NCI-H2029 (cell line): ENCODE data around the gene LRP10.
"Not testable (repeated sequence)": the region's sequence is repeated elsewhere in the genome, so short reads cannot be mapped to it uniquely, and the experiment has no call there.

Experiments used
- DNase-seq: peaks from one replicate; lab custom pipeline; 2025; lab: John Stamatoyannopoulos, UW

LRP10 gene

GRCh38 chr14:22871224-22872032 is at the start of gene LRP10:
Gene LRP10, plus strand, starts transcription at chr14:22871740. Its CDS starts 564 bp downstream, at chr14:22872304.
- DNase-seq: peak; percentile 100

GRCh38 chr14:22822016-22822570 is 49.4 kb upstream of the LRP10 start:
- DNase-seq: no peak

GRCh38 chr14:22822571-22823098 is 48.9 kb upstream of the LRP10 start:
- no peak for DNase-seq

GRCh38 chr14:22824711-22825359 is 46.7 kb upstream of the LRP10 start:
- DNase-seq: peak; percentile 78

- DNase-seq: not testable (repeated sequence)
These were observed 42.4 kb upstream of the LRP10 start for GRCh38 chr14:22829076-22829660.

- peak; percentile 100 for DNase-seq
These were observed 41.7 kb upstream of the LRP10 start, which contains the start of gene MRPL52 for GRCh38 chr14:22829661-22830442. Gene MRPL52, plus strand, starts transcription at chr14:22829887. Its CDS starts 26 bp downstream, at chr14:22829913.

GRCh38 chr14:22830443-22831010 is 41.0 kb upstream of the LRP10 start:
- DNase-seq: no peak

- no peak for DNase-seq
These were observed 36.0 kb upstream of the LRP10 start for GRCh38 chr14:22835505-22835904.

GRCh38 chr14:22836301-22837113 is 35.0 kb upstream of the LRP10 start, which contains the start of gene MMP14:
Gene MMP14, plus strand, starts transcription at chr14:22836585. Its CDS starts 233 bp downstream, at chr14:22836818.
- DNase-seq: no peak

- DNase-seq: peak; percentile 68
These were observed 34.3 kb upstream of the LRP10 start for GRCh38 chr14:22837114-22837749.

- DNase-seq: no peak
These were observed 33.6 kb upstream of the LRP10 start for GRCh38 chr14:22837750-22838538.

- no peak for DNase-seq
These were observed 32.9 kb upstream of the LRP10 start for GRCh38 chr14:22838631-22839041.

GRCh38 chr14:22839159-22839779 is 32.3 kb upstream of the LRP10 start:
- no peak for DNase-seq

- DNase-seq: no peak
These were observed 30.2 kb upstream of the LRP10 start for GRCh38 chr14:22841311-22841710.

GRCh38 chr14:22841769-22842168 is 29.8 kb upstream of the LRP10 start:
- DNase-seq: no peak

GRCh38 chr14:22842211-22843122 is 29.1 kb upstream of the LRP10 start:
- no peak for DNase-seq
